Cardiac fibroblast (primary cell): ENCODE measurements around the gene NLRC5.
"Not testable (repeated sequence)": the region's sequence is repeated elsewhere in the genome, so short reads cannot be mapped to it uniquely, and the experiment has no call there.

Source experiments
- DNase-seq, 2 donors: peaks; one replicate each; pipeline versions ENCODE4 v3.0.0 to v3.0.0-alpha.2; 2010; ENCODE audit warnings: low read depth in 2 of 2
- H3K4me3 ChIP-seq, 2 donors: replicated peaks in 1 of 2; 1 replicate in 1 of 2; 2 replicates in 1 of 2; pipeline ENCODE4 v1.5.1; 2011; ENCODE audit warnings: low read depth in 2 of 2, low read length in 2 of 2, mild to moderate bottlenecking in 2 of 2, moderate library complexity in 1 of 2
- TF ChIP-seq, protein P1 (sequence below): IDR thresholded peaks from one replicate; pipeline ENCODE4 v1.5.1; 2011; ENCODE audit warnings: low read depth, mild to moderate bottlenecking, low read length, inconsistent platforms

Gene NLRC5

DNA sequence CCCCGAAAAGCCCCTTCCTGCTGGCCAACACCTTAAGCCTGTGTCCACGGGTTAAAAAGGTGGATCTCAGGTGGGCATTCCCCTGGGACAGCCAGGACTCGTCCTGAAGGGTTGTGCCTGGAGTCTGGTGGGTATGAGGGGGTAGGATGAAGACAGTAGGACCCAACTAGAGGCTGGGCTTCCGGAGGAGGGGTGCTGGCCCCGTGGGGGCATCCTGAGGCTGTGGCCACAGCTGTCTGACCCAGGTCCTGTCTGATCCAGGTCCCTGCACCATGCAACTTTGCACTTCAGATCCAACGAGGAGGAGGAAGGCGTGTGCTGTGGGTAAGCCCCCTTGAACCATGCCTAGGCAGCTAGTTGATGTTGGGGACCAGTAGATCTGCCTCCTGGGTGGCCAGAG lies 65.4 kb downstream of the NLRC5 start:
- no peak overlapping the region for H3K4me3 ChIP-seq
- DNase-seq = no peak
- TF ChIP-seq, protein P1, sequence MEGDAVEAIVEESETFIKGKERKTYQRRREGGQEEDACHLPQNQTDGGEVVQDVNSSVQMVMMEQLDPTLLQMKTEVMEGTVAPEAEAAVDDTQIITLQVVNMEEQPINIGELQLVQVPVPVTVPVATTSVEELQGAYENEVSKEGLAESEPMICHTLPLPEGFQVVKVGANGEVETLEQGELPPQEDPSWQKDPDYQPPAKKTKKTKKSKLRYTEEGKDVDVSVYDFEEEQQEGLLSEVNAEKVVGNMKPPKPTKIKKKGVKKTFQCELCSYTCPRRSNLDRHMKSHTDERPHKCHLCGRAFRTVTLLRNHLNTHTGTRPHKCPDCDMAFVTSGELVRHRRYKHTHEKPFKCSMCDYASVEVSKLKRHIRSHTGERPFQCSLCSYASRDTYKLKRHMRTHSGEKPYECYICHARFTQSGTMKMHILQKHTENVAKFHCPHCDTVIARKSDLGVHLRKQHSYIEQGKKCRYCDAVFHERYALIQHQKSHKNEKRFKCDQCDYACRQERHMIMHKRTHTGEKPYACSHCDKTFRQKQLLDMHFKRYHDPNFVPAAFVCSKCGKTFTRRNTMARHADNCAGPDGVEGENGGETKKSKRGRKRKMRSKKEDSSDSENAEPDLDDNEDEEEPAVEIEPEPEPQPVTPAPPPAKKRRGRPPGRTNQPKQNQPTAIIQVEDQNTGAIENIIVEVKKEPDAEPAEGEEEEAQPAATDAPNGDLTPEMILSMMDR = no peak

DNA sequence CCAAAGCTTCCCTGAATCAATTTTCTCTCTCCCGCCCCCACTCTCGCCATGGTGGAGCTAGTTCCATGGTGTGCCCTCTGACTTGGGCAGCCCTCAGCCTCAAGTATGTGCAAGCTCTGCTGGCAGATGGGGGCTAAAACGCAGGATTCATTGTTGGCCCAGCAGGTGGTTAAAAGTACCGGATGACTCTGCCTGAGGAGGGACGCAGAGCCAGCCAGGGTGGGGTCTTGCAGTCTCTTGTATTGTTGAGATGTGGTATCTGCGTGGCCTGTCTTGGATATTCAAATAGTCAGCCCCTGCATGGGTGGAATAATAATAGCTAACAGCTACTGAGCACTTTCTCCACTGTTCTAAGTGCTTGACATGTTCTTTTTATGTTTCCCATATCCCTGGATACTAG lies 66.3 kb downstream of the NLRC5 start:
- H3K4me3 ChIP-seq = no peak overlapping the region
- DNase-seq = no peak
- TF ChIP-seq, protein P1 = no peak

DNA sequence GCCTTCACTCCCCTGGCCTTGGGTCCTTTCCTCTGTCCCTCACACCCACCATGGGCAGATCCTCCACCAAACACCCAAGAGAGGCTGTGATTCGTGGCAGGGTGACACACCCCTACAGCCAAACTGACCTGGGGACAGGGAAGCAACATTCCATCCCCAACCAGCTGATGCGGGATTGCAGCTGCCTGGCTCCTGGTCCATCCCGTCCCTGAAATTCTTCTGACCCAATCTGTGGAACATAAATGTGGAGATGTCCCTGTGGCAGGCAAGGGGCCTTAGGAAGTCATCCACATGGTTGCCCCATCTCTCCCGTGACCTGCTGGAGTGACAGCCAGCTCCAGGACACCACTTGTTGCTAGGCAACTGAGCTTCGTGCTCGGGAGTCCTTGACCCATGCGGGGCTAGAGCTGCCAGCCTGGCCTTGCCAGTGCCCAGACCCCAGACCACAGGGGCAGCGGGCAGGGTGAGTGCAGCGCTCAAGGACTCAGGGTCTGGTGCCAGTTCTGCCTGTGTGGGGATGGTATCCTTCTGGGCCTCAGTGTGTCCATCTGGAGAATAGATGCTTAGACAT lies 69.0 kb downstream of the NLRC5 start:
- TF ChIP-seq, protein P1 = no peak
- H3K4me3 ChIP-seq = no peak overlapping the region
- DNase-seq = no peak

DNA sequence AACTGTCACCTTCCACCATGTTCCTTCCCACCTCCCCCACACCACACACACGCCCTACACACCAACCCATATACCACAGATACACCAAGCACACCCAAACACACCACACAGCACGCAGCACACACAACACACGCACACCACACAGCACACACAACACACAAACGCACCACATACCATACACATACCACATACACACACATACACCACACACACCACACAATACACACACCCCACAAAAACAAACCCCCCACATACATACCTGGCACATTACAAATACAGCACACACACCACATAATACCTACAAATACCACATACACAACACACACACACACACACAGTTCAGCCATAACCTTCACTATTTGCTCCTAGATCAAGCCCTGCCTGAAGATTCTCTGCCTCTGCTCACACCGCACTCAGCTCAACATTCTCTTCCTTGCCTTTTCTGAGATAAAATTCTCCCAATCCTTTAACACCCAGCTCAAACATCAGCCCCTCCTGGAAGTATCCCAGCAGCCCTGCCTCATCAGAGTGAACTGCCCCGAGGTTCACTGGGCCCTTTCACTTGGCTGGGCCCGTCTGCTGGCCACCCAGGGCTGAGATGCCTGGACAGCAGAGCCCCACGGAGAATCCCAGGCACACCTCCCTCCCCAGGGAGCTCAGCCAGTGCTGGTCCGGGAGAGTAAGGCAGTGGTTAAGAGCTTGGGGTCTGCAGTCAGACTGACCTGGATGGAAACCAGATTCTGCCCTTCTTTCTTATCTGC lies 71.1 kb downstream of the NLRC5 start:
- DNase-seq = peak in 1 of 2 donors; percentile 48
- no peak overlapping the region for H3K4me3 ChIP-seq

DNA sequence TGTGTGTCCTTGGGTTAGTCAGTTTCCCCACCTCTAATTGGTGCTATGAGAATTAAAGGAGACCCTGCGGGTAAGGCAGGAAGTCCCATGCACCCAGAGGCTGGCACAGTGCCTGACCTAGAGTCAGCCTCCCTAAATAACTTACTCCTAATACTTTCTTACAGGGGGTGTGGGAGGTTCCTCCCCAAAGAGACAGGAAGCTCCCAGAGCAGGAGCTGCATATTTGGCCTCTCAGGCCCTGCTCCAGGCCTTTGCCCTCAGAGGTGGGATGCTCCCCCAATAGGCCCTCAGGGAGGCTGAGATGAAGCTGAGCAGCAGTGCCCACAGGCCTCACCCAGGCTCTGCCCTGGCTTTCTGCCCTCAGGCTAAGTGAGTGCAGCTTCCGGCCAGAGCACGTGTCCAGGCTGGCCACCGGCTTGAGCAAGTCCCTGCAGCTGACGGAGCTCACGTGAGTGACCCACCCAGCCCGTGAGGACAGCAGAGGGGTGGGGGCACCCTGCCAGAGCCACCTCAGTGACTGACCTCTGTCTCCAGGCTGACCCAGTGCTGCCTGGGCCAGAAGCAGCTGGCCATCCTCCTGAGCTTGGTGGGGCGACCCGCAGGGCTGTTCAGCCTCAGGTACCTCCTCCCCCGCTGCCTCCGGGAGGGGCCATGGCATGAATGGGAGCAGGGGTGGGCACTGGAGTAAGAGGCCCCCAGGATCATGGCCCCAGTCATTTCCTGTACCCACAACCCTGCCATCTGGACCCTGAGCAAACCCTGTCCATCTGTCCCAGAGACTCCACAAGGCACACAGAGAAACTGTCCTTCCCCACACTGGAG lies 71.9 kb downstream of the NLRC5 start:
- peak; percentile 70 to 84 for DNase-seq
- TF ChIP-seq, protein P1 = no peak
- no peak overlapping the region for H3K4me3 ChIP-seq

More for the DNA sequence above, 71.1 kb downstream of the NLRC5 start:
- TF ChIP-seq, protein P1 = no peak

DNA sequence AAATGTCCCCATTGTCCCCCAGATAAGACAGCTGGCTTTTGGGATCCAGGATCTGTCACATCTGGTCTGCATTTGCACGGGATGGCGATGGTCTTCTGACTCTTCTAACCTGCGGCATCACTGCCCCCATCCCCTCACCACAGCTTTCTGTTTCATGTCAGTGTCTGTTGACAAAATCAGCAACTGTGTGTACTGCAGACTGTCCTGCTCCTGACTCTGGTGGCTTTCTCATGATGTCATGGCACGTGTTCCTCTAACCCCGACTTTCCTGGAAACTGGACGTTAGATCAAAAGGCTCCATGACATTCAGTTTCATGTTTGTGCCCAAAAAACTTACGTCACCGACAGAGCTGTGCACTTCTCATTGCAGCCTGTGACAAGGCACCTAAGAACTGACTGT lies 73.0 kb downstream of the NLRC5 start:
- no peak for DNase-seq
- TF ChIP-seq, protein P1 = no peak
- no peak overlapping the region for H3K4me3 ChIP-seq

DNA sequence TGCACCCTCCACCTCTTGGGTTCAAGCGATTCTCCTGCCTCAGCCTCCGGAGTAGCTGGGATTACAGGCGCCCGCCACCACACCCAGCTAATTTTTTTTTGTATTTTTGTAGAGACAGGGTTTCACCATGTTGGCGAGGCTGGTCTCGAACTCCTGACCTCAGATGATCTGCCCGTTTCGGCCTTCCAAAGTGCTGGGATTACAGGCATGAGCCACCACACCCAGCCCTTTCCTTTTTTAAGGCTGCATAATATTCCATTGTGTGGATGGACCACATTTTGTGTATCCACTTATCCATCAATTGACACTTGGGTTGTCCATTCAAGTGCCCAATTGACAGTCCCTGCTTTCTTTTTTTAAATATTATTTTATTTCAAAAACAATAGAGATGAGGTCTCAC lies 73.8 kb downstream of the NLRC5 start:
- not testable (repeated sequence) for DNase-seq, H3K4me3 ChIP-seq
